Esophagus squamous epithelium (tissue), 5 donors: Measurements from ENCODE around the gene DSE. TPM values are rescaled to one million over a fixed set of nuclear protein-coding genes. Genes with fewer than 3 reads are reported as not detected.

Experiments used
- DNase-seq: peaks from one replicate; lab custom pipeline; 2025; lab: John Stamatoyannopoulos, UW
- H3K27ac ChIP-seq, 4 donors: fragments of 200-600 bp; sonication (generic); one replicate each; pipeline ENCODE4 v1.5.1; 2016 to 2019; ENCODE audit warnings: mild to moderate bottlenecking in 1 of 4
- H3K27me3 ChIP-seq, 4 donors: fragments of 200-600 bp; sonication (generic); 1 replicate in 3 of 4; 2 replicates in 1 of 4; pipeline versions ENCODE4 v1.5.1 to v1.6.0; 2017 to 2021; ENCODE audit warnings: antibody characterized with exemption in 1 of 4
- H3K36me3 ChIP-seq, 3 donors: fragments of 200-600 bp; sonication (generic); one replicate each; pipeline ENCODE4 v1.5.1; 2016 to 2019
- H3K4me1 ChIP-seq, 3 donors: fragments of 200-600 bp; sonication (generic); one replicate each; pipeline ENCODE4 v1.5.1; 2017 to 2019
- H3K4me3 ChIP-seq, 4 donors: fragments of 200-600 bp; sonication (generic); 1 replicate in 3 of 4; 2 replicates in 1 of 4; pipeline ENCODE4 v1.5.1; 2016 to 2019; ENCODE audit warnings: mild to moderate bottlenecking in 2 of 4, moderate library complexity in 1 of 4
- H3K9me3 ChIP-seq, 3 donors: fragments of 200-600 bp; sonication (generic); one replicate each; pipeline ENCODE4 v1.5.1; 2016 to 2019
- CTCF ChIP-seq, 6 experiments: fragments of 450-650 bp in 4 of 6; fragments of 200-600 bp in 2 of 6; sonication (generic) in 2 of 6; IDR thresholded peaks; one replicate each; pipeline ENCODE4 v1.5.1; 2016 to 2019; ENCODE audit warnings: antibody characterized with exemption in 6 of 6, mild to moderate bottlenecking in 4 of 6, moderate library complexity in 4 of 6
- POLR2A ChIP-seq, 4 donors: fragments of 450-650 bp; IDR thresholded peaks; one replicate each; pipeline ENCODE4 v1.6.1; 2017; ENCODE audit warnings: antibody characterized with exemption in 4 of 4, mild to moderate bottlenecking in 4 of 4, moderate library complexity in 3 of 4
- WGBS, 2 donors: methylation state at CpG; one replicate each; pipeline ENCODE4 v1.1.5; 2018; 5-methylcytosine and 5-hydroxymethylcytosine counted together
- intact Hi-C: fragments of 100-400 bp; cut with DNase I; formaldehyde crosslinking; loops from one replicate; pipeline ENCODE4 v1.15.0; 2022
- total RNA-seq, 4 donors: library from RNA; depleted of rRNA; stranded (reverse); fragments of >200 nt; gene quantifications; one replicate each; pipeline ENCODE4 v1.1.0, GENCODE V29; 2016
- donor health status: DM: yes; HTN: yes; CAD: no.

DSE gene
- total RNA-seq, 4 donors from 2014 or later: 11.6 to 36.4 (median 33.3) TPM

- Histone ChIP-seq H3K4me1 (peaks cover 0 to 11% (median 0%) of the 10 kb centered on the region in 3 donors), H3K27me3 (no peaks in the 10 kb centered on the region), H3K9me3 (no peaks in the 10 kb centered on the region), H3K4me3 (no peak overlapping the region), H3K36me3 (no peaks in the 10 kb centered on the region), H3K27ac (no peak overlapping the region)
- no peak for DNase-seq
- 71% methylated on average over 5 of the region's 5 CpGs for WGBS, 2 donors
- intact Hi-C loops: no loop called here
- TF ChIP-seq CTCF (IDR thresholded peaks at IDR 0.05): no peak
- TF ChIP-seq POLR2A (IDR thresholded peaks at IDR 0.05): no peak
These were observed 114.9 kb downstream of the DSE start for GRCh38 chr6:116485559-116486184.

DNA sequence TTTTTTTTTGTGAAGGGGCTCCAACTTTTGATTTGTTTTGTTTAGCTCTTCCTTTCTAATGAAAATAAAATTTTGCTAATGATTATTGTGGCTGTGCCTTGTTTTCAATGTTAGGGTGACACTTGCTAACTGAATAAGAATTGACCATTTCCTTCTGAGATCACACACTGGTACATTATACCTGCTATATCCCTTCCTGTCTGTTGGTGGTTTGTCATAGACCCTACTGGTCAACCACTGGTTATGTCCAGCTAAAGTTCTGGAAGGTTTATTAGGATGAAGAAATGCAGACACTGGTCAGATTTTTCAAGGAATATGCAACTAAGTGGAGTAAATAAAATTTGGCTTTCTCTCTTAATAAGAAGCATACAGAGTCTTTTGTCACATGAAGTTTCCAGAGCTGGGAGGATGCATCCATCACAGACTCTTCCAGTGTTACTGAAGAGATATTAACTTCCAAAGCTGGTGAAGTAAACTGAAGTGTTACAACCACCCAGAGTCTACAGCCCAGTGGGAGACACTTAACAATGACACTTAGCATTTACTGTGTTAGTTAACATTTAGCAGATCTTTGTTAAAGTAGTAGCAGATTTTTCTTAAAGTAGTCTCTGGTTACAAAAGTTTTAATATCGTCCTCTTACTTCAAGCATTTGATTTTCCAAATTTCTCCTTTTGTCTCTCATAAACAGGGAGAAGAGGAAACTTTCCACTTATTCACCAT lies 121.0 kb downstream of the DSE start:
- Histone ChIP-seq H3K27me3 (no peaks in the 10 kb centered on the region), H3K27ac (no peak overlapping the region), H3K36me3 (no peaks in the 10 kb centered on the region), H3K4me3 (no peak overlapping the region), H3K4me1 (no peaks in the 10 kb centered on the region), H3K9me3 (no peaks in the 10 kb centered on the region)
- WGBS, 2 donors: 74 to 90% methylated on average over 1 of the region's 1 CpG
- no peak for DNase-seq
- TF ChIP-seq CTCF (IDR thresholded peaks at IDR 0.05) (no peak), POLR2A (IDR thresholded peaks at IDR 0.05) (no peak)
- intact Hi-C loops: no loop called here

DNA sequence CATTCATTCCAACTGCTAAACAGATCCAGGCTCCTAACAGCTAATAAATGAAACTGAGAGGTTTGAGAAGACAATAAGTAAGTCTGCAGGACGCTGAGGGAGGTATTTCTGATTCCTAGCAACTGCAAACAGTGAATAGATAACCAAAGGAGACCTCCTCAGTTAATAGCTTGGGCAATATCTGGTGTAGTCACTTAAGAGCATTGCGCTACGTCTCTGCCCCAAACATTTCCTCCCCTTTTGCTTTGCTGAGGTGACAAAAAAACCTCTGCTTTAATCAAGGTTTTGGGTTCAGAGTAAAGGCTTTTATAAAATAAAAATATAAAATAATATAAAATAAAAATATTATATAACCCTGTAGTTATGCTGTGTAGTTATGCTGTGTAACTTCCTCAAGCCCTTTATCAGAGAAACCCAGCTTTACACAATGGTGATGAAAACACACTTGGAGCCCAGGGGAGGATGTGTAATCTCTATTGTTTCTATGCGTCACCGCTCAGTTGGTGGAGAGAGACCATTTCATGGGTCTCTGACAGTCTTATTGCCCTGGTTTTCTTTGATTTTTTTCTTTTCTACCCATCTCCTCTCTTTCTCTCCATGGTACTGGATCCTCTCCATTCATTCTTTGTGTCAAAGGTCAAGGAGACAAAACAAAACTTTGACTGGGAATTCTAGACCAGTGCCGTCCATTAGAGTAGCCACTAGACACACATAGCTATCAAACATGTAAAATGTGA lies 121.8 kb downstream of the DSE start:
- no peak for DNase-seq
- 69 to 80% methylated on average over 6 of the region's 6 CpGs for WGBS, 2 donors
- H3K27ac ChIP-seq: no peak overlapping the region
- no peaks in the 10 kb centered on the region for H3K4me1 ChIP-seq
- no peaks in the 10 kb centered on the region for H3K36me3 ChIP-seq
- H3K4me3 ChIP-seq: no peak overlapping the region
- TF ChIP-seq CTCF (IDR thresholded peaks at IDR 0.05): no peak
- no peak for TF ChIP-seq POLR2A (IDR thresholded peaks at IDR 0.05)
- H3K9me3 ChIP-seq: no peaks in the 10 kb centered on the region
- intact Hi-C loops: no loop called here
- no peaks in the 10 kb centered on the region for H3K27me3 ChIP-seq

Other genes with a start within 250 kb of the DSE start
- gene COL10A1, start 244.8 kb upstream of the DSE start, total RNA-seq: not detected
- gene TSPYL4, start 116.9 kb upstream of the DSE start, total RNA-seq: 10 to 100 TPM in 1 of 4 donors, 1 to 10 TPM in 3; 2.8 to 11.8 (median 6.3) TPM
- gene TSPYL1, start 91.0 kb upstream of the DSE start, total RNA-seq: 10 to 100 TPM; 55.5 to 78.3 (median 58.1) TPM
- 1 to 10 TPM; 1.4 to 7.8 (median 3.6) TPM for gene CALHM6, start 90.4 kb downstream of the DSE start, total RNA-seq
- gene CALHM5, start 140.7 kb downstream of the DSE start, total RNA-seq: 1 to 10 TPM in 1 of 4 donors, under 1 TPM in 3; 0.04 to 1.7 (median 0.56) TPM
- gene TRAPPC3L, start 174.7 kb downstream of the DSE start, total RNA-seq: not detected
- gene CALHM4, start 182.8 kb downstream of the DSE start, total RNA-seq: not detected
- 10 to 100 TPM; 13.4 to 44.3 (median 29.9) TPM for gene RWDD1, start 200.6 kb downstream of the DSE start, total RNA-seq
- gene RSPH4A, start 245.5 kb downstream of the DSE start, total RNA-seq: under 1 TPM in 2 of 4 donors, not detected in 2; 0.09 to 0.19 TPM